B cell (primary cell): Measurements from ENCODE around the gene ANAPC13. TPM values are rescaled to one million over a fixed set of nuclear protein-coding genes. Genes with fewer than 3 reads are reported as not detected.

Experiments
- ATAC-seq: fragments of 200-7000 bp; cut with Tn5 transposase; one replicate; pipeline ENCODE4 v1.10.0; 2021; ENCODE audit warnings: low read depth, mild to moderate bottlenecking, moderate number of reproducible peaks, moderate library complexity
- CTCF ChIA-PET: fragments of 350-600 bp; sonication (Branson Sonifier 250); formaldehyde crosslinking; loops from one replicate; lab custom pipeline; 2021; ENCODE audit warnings: antibody characterized with exemption, inconsistent platforms; lab: Charles Lee
- POLR2A ChIA-PET: fragments of 350-600 bp; sonication (Branson Sonifier 250); formaldehyde crosslinking; loops from one replicate; lab custom pipeline; 2021; ENCODE audit warnings: antibody characterized with exemption; lab: Charles Lee
- DNase-seq: peaks from one replicate; pipeline ENCODE4 v3.0.0; 2013
- H2AFZ ChIP-seq: 2 replicates; pipeline ENCODE4 v1.6.1; 2012; ENCODE audit warnings: mild to moderate bottlenecking, low read depth, low read length; ENCODE audit not compliant: insufficient read depth, poor library complexity, severe bottlenecking
- H3K27ac ChIP-seq, 2 donors: 1 replicate in 1 of 2; 2 replicates in 1 of 2; pipeline ENCODE4 v1.5.1; 2012 to 2013; ENCODE audit warnings: low read length in 2 of 2, mild to moderate bottlenecking in 2 of 2, moderate library complexity in 1 of 2
- H3K27me3 ChIP-seq, 4 experiments: fragments of 200-600 bp in 1 of 4; sonication (generic) in 1 of 4; replicated peaks in 1 of 4; 1 replicate in 2 of 4; 2 replicates in 2 of 4; pipeline versions ENCODE4 v1.6.1 to v1.7.0; 2013 to 2016; ENCODE audit warnings: low read length in 3 of 4, mild to moderate bottlenecking in 2 of 4, mixed read lengths in 1 of 4, moderate library complexity in 1 of 4; ENCODE audit not compliant: insufficient read depth in 4 of 4, control insufficient read depth in 3 of 4; ENCODE audit errors: control extremely low read depth in 1 of 4
- H3K36me3 ChIP-seq, 2 experiments: replicated peaks in 1 of 2; 1 replicate in 1 of 2; 2 replicates in 1 of 2; pipeline versions ENCODE4 v1.6.1 to v1.7.1; 2013; ENCODE audit warnings: low read length in 1 of 2; ENCODE audit not compliant: insufficient read depth in 2 of 2, control insufficient read depth in 1 of 2; ENCODE audit errors: control extremely low read depth in 1 of 2, extremely low read depth in 1 of 2
- H3K4me1 ChIP-seq, 2 donors: fragments of 200-600 bp in 1 of 2; sonication (generic) in 1 of 2; 1 replicate in 1 of 2; 2 replicates in 1 of 2; pipeline versions ENCODE4 v1.5.1 to v1.6.1; 2013 to 2017; ENCODE audit warnings: low read length in 2 of 2; ENCODE audit not compliant: control insufficient read depth in 2 of 2, insufficient read depth in 2 of 2
- H3K4me2 ChIP-seq: replicated peaks from 2 replicates; pipeline ENCODE3; 2012; ENCODE audit warnings: mild to moderate bottlenecking, low read depth, low read length; ENCODE audit not compliant: poor library complexity, severe bottlenecking
- H3K4me3 ChIP-seq, 5 experiments: fragments of 200-600 bp in 1 of 5; sonication (generic) in 1 of 5; 1 replicate in 3 of 5; 2 replicates in 2 of 5; pipeline versions ENCODE4 v1.5.1 to v1.7.0; 2011 to 2016; ENCODE audit warnings: low read length in 4 of 5, mild to moderate bottlenecking in 4 of 5, low read depth in 2 of 5, control low read depth in 1 of 5, moderate library complexity in 1 of 5; ENCODE audit not compliant: insufficient read depth in 1 of 5; ENCODE audit errors: control extremely low read depth in 1 of 5, extremely low read depth in 1 of 5
- H3K79me2 ChIP-seq: fragments of 200-600 bp; sonication (generic); one replicate; pipeline ENCODE4 v1.6.0; 2016; ENCODE audit warnings: low read length; ENCODE audit not compliant: control insufficient read depth, insufficient read depth
- H3K9ac ChIP-seq: fragments of 200-600 bp; sonication (generic); 2 replicates; pipeline ENCODE4 v1.6.1; 2017; ENCODE audit warnings: mild to moderate bottlenecking, low read length, moderate library complexity
- H3K9me3 ChIP-seq, 3 donors: one replicate each; pipeline versions ENCODE4 v1.6.1 to v1.7.1; 2013; ENCODE audit warnings: low read length in 2 of 3; ENCODE audit not compliant: control insufficient read depth in 2 of 3, insufficient read depth in 1 of 3; ENCODE audit errors: control extremely low read depth in 1 of 3
- H4K20me1 ChIP-seq: 2 replicates; pipeline ENCODE4 v1.6.0; 2012; ENCODE audit warnings: mild to moderate bottlenecking, low read length; ENCODE audit not compliant: insufficient read depth, control insufficient read depth, poor library complexity, severe bottlenecking
- H3K27ac Mint-ChIP-seq: one replicate; pipeline ENCODE4 v1.8.0; 2021; ENCODE audit warnings: mixed read lengths
- H3K27me3 Mint-ChIP-seq: one replicate; pipeline ENCODE4 v1.8.0; 2021; ENCODE audit warnings: mixed read lengths
- H3K4me1 Mint-ChIP-seq: one replicate; pipeline ENCODE4 v1.8.0; 2021; ENCODE audit warnings: mixed read lengths
- H3K4me3 Mint-ChIP-seq: one replicate; pipeline ENCODE4 v1.8.0; 2021; ENCODE audit warnings: mixed read lengths
- H3K9me3 Mint-ChIP-seq: one replicate; pipeline ENCODE4 v1.8.0; 2022; ENCODE audit warnings: mixed read lengths; ENCODE audit not compliant: insufficient read depth
- CTCF ChIP-seq: fragments of 200-600 bp; IDR thresholded peaks from one replicate; pipeline ENCODE4 v1.8.0; 2022; ENCODE audit warnings: antibody characterized with exemption, mild to moderate bottlenecking
- EZH2 ChIP-seq: IDR thresholded peaks from 2 replicates; pipeline ENCODE4 v1.6.1; 2012; ENCODE audit warnings: borderline replicate concordance, low read depth, mild to moderate bottlenecking, moderate library complexity, low read length; ENCODE audit not compliant: insufficient read depth, poor library complexity, severe bottlenecking
- WGBS: methylation state at CpG from one replicate; pipeline ENCODE4 v1.1.5; 2013; ENCODE audit warnings: missing lambda C conversion rate; ENCODE audit not compliant: insufficient coverage; 5-methylcytosine and 5-hydroxymethylcytosine counted together
- intact Hi-C: fragments of 100-400 bp; cut with micrococcal nuclease; formaldehyde crosslinking; loops from one replicate; pipeline ENCODE4 v1.10.0; 2022
- polyA plus RNA-seq: library from polyadenylated mRNA; depleted of rRNA; stranded (reverse); fragments of >200 nt; gene quantifications from 2 replicates; pipeline ENCODE4 v1.2.3, GENCODE V29; 2012
- total RNA-seq, 2 donors: library from RNA; stranded (reverse); fragments of 120-200 nt in 1 of 2; gene quantifications; 1 replicate in 1 of 2; 2 replicates in 1 of 2; pipeline versions ENCODE4 v1.2.3 to v1.2.4, GENCODE V29; 2013 to 2022

ANAPC13 gene
- total and polyA plus RNA-seq, 2 donors (not counting 1 experiment from before 2014, with no cell fraction given) = 13.0 to 29.3 TPM

DNA sequence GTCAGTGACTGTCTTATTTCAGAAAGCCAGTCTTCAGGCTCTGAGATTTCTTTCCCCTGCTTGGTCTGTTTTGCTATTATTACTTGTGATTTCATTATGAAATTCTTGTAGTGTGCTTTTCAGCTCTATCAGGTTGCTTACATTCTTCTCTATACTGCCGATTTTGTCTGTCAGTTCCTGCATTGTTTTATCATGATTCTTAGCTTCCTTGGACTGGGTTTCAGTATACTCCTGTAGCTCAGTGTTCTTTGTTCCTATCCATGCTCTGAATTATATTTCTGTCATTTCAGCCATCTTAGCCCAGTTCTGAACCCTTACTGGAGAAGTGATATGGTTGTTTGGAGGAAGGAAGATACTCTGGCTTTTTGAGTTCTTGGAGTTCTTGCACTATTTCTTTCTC lies 40.5 kb upstream of the ANAPC13 start:
- no peaks in the 10 kb centered on the region for H3K27me3 ChIP-seq
- ChIA-PET POLR2A (no interaction called here), CTCF (no interaction called here)
- no peak for ATAC-seq
- H3K4me1 ChIP-seq = no peaks in the 10 kb centered on the region
- peaks cover 19% of the 10 kb centered on the region for H4K20me1 ChIP-seq
- H3K36me3 ChIP-seq = peaks cover 0 to 5% of the 10 kb centered on the region in 2 experiments
- H3K9ac ChIP-seq = no peak overlapping the region
- peaks cover 50% of the 10 kb centered on the region for H3K79me2 ChIP-seq
- Mint-ChIP-seq H3K9me3 (peaks cover 32% of the 10 kb centered on the region), H3K4me3 (no peak overlapping the region), H3K27me3 (no peaks in the 10 kb centered on the region), H3K27ac (no peak overlapping the region), H3K4me1 (no peaks in the 10 kb centered on the region)
- H2AFZ ChIP-seq = no peak overlapping the region
- intact Hi-C loops = no loop called here
- no CpG with 5 or more reads among the region's 1 CpG for WGBS
- no peak overlapping the region for H3K4me3 ChIP-seq
- no peak overlapping the region for H3K4me2 ChIP-seq
- peaks cover 4 to 34% (median 13%) of the 10 kb centered on the region in 3 donors for H3K9me3 ChIP-seq
- no peak overlapping the region for H3K27ac ChIP-seq
- TF ChIP-seq EZH2 = no peak
- DNase-seq = no peak

- CTCF ChIA-PET = no interaction called here
- Histone ChIP-seq H3K27me3 (no peaks in the 10 kb centered on the region), H3K4me3 (no peak overlapping the region), H3K27ac (no peak overlapping the region), H3K36me3 (peaks cover 0 to 5% of the 10 kb centered on the region in 2 experiments), H4K20me1 (peaks cover 19% of the 10 kb centered on the region), H3K9me3 (peaks cover 4 to 34% (median 13%) of the 10 kb centered on the region in 3 donors), H3K9ac (no peak overlapping the region), H3K4me2 (no peak overlapping the region), H2AFZ (no peak overlapping the region), H3K4me1 (no peaks in the 10 kb centered on the region), H3K79me2 (peaks cover 50% of the 10 kb centered on the region)
- H3K9me3 Mint-ChIP-seq = peaks cover 32% of the 10 kb centered on the region
- no peak overlapping the region for H3K27ac Mint-ChIP-seq
- no peaks in the 10 kb centered on the region for H3K4me1 Mint-ChIP-seq
- TF ChIP-seq CTCF = no peak
- POLR2A ChIA-PET = no interaction called here
- intact Hi-C loops = no loop called here
- no peak for DNase-seq
- ATAC-seq = no peak
- H3K4me3 Mint-ChIP-seq = no peak overlapping the region
- H3K27me3 Mint-ChIP-seq = no peaks in the 10 kb centered on the region
Observed at GRCh38 chr3:134525293-134525692, 39.5 kb upstream of the ANAPC13 start.
